Cerebellar nuclear complex (tissue), 1 donor: ENCODE results near the gene STK32A.

Source experiments
- DNase-seq, 2 experiments: peaks; one replicate each; lab custom pipeline; 2025; lab: John Stamatoyannopoulos, UW

STK32A gene

DNA sequence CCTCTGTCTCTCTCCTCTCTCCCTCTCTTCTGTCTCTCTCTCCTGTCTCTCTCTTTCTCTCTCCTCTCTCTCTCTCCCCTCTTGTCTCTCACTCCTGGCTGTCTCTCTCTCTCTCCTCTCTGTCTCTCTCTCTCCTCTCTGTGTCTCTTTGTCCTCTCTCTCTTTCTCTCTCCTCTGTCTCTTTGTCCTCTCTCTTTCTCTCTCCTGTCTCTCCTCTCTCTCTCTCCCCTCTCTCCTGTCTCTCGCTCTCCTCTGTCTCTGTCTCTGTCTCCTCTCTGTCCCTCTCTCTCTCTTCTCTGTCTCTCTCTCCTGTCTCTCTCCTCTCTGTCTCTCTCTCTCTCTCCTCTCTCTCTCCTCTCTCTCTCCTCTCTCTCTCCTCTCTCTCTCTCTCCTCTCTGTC is 25.0 kb downstream of the STK32A start:
- no peak for DNase-seq

DNA sequence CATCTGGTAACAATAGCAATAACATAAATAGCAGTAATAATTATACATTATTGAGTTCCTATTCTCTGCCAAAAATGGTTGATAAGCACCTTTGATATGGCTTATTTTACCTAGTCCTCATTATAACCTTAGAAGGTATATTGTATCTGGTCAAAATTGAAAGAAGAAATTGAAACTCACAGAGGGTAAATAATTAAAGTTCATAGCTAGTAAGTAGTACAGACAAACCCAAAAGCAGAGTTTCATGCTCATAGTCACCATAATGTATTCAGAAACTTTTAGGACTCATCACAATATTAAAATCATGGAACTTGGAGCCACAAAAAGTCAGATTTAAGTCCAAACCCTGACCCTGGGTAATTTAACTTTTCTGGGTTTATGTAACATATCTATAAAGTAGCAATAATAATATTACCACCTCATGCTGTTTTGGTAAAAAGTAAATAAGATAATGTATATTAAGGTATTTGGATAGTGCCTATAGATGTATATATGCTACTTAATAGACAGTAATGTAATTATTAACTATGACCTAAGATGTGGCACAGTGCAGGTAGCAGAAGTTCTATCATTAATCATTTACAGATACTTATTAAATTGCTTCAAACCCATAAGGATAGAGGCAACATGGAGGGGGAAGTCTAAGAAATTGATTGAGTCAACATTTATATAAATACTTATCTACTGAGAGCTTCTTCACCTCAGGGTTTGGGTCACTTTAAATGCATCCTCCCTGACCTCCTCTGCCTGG is 32.4 kb downstream of the STK32A start:
- no peak for DNase-seq

DNA sequence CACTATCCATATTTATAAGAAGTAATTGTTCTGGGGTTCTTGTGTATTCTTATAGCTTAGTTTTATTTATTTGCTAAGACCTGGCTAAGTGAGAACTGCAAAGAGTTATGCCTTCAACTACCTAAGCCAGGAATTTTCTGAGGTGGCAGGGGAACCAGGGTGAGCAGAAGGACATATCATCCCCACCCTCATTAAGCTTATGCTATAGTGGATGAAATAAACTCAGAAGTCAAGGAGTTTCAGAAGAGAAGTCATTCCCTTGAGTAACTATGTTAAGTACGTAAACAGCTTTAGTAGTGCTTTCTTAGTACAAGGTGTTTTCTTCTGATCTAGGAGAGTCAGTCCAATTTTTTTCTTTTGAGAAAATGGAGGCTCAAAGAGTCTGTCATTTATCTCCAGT is 41.7 kb downstream of the STK32A start:
- DNase-seq = no peak

DNA sequence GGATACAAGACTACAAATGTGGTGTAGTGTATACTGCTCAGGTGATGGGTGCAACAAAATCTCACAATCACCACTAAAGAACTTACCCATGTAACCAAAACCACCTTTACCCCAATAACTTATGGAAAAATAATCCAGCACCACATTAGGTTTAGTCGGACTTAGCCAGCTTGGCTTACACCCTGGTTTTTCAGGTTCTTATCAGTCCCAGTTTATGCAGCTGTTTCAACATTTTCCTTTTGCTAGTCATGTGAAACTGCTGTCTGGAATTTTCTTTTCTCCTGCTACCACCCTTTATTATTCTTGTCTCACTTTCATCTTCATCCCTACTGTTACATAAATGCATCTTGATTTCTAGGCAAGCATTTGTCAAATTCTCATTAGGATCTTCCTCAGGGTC is 51.5 kb downstream of the STK32A start:
- no peak for DNase-seq

DNA sequence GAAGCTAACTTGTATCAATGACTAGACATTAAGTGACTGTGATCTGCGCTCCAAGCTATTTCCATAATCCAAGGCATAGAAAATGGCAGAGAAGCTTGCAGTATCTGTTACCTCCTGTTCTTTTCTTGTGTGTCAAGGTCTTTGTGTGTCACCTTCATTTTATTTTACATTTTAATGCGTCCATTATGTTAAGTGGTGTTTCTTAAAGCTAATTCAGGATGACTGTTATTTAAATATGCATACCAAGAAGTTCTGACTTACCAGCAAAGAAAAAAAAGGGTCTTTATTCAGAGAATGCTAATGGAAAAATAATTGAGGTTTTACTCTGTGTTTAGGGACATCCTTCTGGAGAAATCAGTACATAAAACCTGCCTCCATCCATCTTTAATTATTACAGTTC is 52.3 kb downstream of the STK32A start:
- no peak for DNase-seq

DNA sequence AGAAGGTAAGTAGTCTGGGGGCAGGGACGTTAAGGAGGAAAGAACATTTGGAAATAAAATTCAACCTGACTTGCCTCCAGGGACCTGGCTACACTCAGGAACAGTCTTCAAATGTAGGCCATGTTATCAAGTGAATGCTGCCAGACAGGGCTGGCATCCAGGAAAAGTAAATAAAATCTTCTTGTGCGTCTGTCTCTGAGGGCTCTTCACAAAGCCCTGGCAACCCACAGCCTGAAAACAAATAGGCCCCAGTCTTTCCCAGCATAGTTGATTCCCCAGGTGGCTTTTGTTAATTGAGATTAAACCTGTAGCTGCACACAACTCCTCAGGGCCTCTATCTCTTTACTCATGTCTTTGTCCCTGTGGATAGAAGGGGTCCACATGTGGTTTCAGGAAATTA is 55.4 kb downstream of the STK32A start:
- DNase-seq = no peak

DNA sequence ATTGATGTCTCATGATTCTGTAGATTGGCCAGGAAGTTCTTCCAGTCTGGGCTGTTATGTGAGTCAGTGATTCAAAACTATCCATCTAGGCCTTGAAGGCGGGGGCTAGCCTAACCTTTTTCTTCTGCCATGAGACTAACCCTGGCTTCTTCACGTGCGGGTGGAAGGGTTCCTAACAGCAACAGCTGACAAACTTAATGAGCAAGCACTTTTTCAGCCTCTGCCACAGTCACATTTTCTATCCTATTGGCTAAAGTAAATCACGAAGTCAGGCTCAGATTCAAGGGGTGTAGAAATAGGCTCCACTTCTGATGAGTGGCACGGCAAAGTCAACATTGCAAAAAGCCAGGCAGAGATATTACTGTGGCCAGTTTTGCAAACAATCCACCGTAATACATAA is 68.4 kb downstream of the STK32A start:
- no peak for DNase-seq

DNA sequence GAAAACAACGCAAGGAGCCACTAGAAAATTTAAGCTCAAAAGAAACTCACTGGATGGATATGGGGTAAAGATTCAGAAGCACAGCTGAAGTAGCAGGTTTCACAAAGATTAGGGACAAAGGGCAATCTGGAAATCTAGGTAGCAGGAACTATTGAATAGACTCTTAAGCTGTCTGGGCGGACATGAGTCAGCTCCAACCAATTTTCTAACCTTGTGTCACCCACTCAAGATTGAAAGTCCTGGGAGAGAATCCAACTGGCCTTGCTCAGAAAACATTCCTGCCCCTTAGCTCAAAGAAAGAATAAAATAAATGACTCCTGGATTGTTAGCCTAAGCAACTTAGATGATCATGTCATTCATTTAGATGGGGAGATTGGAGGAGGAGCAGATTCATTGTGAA is 69.2 kb downstream of the STK32A start:
- no peak for DNase-seq

DNA sequence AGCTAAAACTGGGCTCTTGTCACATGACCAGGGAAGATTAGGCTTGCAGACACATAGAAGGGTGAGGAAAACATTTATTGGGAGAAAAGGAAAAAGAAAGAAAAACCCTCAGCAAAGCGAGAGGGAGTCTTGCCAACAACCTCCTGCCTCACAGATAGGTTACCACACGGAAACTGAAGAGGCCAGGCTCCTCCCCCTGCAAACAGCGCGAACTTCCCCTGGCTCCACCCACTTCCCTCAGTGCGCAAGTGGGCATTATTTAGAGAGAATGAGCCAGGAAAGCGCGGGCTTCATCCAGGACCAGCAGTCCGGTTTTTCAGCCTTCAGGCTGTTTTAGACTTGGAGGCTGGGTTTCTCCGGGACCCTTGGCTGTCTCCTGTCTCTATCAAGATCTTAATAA is 70.3 kb downstream of the STK32A start:
- no peak for DNase-seq

DNA sequence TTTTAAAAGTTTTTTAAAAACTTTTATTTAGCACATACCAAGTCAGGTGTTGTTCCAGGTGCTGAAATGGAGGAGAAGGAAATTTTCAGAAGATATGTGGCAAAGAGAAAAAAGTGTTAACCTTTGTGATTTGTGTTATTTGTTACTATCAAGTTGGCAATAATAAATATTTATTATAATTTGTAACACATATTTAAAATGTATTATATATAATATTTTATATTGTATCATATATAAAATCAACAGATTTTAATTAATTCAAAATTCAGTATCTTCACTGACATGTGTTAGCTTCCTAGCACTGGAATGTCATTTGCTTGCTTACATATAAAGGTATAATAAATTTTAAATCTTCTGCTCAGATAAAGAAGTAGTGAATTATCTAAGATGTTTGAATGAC is 71.5 kb downstream of the STK32A start:
- DNase-seq = no peak

DNA sequence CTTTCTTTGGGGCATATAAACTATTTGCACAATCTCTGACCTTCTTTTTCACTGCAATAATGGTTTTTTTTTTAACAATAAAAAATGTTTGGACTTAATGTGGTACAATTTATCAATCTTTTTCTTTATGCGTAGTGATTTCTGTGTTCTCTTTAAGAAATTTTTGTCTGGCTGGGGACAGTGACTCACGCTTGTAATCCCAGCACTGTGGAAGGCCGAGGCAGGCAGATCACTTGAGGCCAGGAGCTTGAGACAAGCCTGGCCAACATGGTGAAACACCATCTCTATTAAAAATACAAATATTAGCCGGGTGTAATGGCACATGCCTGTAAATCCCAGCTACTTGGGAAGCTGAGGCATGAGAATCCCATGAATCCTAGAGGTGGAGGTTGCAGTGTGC is 72.3 kb downstream of the STK32A start:
- DNase-seq = no peak

DNA sequence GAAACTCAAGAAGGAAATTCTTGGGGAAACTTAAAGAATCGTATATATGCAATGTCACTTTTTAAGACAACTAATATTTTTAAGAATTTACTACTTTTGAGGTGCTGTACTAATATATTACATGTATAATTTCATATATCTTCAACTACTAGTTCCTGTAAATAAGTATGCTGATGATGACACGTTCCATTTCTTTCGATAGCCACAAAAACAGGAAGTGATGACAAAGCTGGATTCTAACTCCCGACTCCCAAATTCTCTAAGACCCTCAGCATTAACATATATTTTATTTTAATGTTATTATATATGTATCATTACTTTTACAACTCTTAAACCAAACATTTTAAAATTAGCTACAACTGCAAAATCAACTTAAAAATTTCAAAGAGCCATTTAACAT is 74.8 kb downstream of the STK32A start:
- DNase-seq = no peak

DNA sequence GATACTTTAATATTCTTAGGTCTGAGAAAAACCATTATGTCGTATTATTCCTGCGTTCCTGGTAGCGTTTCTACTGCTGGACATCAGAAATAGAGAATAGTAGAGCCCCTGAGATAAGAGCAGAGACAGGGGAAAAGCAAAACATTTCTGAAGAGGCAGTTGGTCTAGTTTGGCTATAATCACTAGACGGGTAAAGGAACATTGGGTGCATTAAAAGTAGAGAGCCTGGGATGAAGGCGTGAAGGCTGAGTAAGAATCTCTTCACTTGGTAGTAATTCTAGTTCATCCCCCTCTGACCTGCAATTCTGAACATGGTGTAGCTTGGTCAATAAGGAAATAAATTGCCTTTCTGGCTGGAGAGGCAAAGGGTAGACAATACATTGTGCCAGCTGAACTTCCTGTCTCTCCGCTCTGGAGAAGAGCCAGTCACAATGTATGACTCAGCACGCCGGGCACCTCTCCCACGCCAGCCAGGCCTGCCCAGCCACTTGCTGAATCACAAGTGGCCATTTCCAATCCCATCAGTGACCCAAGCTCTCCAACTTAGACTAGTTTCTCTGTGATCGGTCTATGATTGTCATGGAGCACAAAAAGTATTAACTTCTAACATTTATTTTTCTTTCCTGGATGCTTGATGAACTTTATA is 75.4 kb downstream of the STK32A start:
- DNase-seq = no peak

DNA sequence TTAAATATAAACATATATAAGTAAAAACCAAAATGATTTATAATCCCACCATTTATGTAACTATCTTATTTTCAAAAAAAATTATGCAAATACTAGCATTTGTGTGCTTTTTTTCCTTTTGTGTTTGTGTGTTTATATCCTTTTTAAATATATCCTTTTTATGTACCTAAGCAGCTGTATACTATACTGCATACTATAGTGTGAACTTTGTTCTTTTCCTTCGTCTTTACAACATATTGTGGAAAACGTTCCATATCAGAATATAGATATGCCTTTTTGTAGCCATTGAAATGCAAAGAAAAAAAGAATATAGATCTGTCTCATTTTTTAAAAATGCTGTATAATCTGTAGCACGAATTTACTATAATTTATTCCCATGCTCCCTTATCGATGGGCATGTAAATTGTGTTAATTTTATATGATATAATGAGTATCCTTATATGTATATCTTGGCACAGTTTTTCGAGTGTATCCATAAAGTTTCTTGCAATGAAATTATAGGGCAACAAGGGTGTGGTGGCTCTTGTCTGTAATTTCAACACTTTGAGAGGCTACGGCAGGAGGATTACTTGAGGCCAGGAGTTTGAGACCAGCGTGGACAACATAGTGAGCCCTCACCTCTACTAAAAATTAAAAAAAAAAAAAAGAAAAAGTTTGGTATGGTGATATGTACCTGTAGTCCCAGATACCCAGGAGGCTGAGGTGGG is 83.3 kb downstream of the STK32A start:
- no peak for DNase-seq

DNA sequence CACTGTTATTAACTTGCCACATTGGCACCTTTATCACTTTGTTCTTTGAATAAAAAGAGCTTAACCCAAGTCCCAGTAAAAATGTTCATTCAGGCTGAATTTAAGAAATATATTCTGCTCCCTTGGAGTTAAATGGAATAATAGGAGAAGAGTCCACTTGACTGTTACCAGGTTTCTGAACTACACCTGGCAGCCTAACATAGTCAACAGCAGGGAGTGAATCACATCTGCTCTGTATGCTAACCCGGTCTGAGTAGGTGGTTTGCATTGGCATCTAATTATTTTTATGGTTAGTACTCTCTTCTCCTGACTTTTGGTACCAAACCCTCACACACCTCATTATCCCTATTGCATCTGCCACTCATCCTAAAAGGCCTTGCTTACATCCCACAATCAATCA is 86.7 kb downstream of the STK32A start:
- no peak for DNase-seq

DNA sequence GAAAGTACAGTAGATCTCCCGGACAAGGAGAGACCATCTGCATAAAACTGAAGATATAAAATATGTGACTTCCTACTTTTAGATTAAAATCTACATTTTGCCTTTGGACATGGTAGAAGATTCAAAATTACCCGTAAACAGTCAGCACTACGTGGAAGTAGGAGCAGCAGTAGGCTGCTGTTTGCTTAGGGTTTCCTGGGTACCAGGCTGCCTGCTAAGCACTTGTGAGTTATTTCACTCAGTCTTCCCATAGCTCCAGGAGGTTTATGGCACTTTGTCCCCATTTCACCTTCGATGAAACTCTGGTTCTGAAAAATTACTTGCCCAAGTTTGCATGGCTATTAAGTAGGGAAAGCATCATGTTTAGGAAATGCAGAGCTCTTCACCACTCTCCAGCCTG is 92.6 kb downstream of the STK32A start:
- DNase-seq = no peak

DNA sequence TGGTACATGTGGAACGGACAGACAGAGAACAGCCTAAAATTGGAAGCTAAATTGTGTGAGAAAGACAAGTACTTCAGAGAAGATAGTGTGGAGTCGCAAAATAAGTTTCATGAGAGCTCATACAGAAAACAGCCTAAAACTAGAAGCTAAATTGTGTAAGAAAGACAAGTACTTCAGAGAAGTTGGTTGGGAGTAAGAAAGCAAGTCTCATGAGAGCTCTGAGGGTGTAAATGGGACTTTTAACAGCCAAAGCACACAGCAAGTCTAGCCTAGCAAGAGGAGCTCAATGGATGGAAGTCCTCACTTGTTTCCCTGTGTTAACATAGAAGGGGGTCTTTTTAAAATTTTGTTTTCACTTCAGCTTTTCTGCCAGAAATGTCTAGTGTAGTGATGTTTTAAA is 93.1 kb downstream of the STK32A start:
- no peak for DNase-seq

DNA sequence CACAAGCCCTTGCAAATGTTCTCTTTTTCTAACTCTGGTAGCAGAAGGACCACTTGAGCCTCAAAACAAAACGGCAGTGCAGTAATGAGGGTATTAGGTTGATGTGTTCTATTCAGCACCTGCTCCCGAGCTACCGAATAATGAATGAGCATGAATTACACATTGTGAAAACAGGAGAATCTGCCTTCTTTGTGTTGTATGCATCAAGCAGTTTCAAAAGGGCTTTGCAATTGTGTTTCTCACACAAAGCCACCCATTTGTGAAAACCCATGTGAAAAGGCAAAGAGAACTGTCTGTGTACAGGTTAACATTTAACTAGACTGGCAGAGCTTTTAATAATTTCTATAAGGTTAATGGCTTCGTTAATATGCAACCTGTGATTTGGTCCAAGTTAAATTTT is 97.8 kb downstream of the STK32A start:
- DNase-seq = no peak

DNA sequence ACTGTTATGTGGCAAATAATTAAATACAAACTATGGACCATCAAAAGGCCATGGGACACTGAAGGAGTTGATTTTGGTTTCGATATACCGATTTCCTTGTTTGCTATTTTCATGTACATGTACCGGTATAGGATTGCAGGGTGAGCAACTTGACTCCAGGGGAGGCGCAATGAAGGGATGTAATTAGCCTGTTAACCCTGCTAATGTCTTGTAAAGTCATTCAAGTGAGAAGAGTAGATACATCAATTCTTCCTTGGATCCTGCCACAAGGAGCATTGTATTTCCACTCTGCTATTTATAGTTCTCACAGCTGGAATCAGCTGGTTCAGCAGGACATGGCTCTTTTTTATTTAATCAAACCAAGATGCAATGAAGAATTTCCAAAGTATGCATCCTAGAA is 102.0 kb downstream of the STK32A start:
- no peak for DNase-seq

DNA sequence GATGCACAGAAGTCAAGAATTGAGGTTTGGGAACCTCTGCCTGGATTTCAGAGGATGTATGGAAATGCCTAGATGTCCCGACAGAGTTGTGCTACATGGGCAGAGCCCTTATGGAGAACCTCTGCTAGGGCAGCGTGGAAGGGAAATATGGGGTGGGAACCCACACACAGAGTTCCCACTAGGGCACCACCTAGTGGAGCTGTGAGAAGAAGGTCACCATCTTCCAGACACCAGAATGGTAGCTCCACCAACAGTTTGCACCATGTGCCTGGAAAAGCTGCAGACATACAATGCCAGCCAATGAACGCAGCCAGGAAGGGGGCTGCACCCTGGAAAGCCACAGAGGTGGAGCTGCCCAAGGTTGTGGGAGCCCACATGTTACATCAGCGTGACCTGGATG is 104.5 kb downstream of the STK32A start:
- no peak for DNase-seq

DNA sequence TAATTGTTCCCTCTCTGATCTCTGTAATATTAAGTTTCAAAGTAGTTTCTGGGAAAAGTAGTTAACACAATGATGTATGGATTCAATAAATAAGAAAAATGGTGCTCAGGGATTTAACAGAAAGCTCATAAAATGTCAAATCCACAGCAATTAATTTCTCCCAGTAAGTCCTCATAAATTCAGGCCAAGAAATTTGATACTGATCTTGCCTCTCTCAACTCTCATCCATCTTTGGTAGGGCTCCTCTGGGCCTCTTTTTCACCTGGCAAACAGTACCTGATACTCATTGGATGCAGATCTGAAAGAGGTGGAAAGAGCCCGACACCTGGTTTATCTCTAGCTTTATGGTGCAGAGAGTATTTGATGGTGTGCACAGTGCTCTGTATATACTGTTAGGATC is 106.1 kb downstream of the STK32A start:
- no peak for DNase-seq

DNA sequence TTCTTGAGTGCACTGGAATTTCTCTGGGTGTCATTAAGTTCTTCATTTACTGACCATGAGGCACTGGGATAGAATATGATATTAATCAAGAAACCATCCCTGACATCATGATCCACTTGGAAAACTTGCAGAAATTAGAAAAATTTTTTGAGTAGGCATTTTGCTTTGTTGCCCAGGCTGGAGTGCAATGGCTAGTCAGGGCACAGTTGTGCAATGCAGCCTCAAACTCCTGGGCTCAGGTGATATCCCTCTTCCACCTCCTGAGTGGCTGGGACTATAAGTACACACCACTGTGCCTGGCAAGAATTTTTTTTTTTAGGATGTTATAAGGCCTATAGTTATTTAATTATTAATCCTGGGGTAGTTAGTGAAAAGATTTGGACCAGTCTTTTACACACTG is 106.5 kb downstream of the STK32A start:
- no peak for DNase-seq

DNA sequence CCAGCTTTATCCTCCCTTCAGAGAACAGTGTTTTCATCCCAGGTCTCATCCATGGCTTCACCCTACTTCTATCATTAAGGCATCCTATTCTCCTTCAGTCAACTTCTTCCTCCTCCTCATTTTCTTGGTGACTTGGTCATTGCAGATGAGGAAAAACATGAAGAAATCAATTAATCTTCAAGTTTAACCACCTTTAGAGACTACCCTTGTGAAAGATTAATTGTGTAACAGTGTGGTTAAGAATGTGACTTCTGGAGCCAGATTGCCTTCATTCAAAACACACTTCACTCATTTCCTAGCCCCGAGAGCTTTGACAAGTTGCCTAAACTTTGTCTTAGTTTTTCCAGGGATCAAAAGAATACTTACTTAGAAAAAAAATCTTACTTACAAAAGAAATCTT is 110.0 kb downstream of the STK32A start:
- DNase-seq = no peak
